CD14-positive monocyte (primary cell): ENCODE results near the gene MRPL40. TPM values are rescaled to one million over a fixed set of nuclear protein-coding genes. Genes with fewer than 3 reads are reported as not detected.
A peak's percentile ranks its signal among the peaks of the same experiment; 100 is the strongest.

ENCODE experiments used
- DNase-seq, 3 donors: peaks; one replicate each; pipeline ENCODE4 v3.0.0-alpha.2; 2011 to 2022
- H2AFZ ChIP-seq: 2 replicates; pipeline ENCODE4 v1.6.0; 2012; ENCODE audit warnings: mild to moderate bottlenecking, low read depth, low read length, inconsistent platforms; ENCODE audit not compliant: insufficient read depth, poor library complexity, severe bottlenecking
- H3K27ac ChIP-seq, 2 donors: 1 replicate in 1 of 2; 2 replicates in 1 of 2; pipeline ENCODE4 v1.5.1; 2012 to 2013; ENCODE audit warnings: low read length in 2 of 2, control low read depth in 1 of 2, inconsistent platforms in 1 of 2, low read depth in 1 of 2, mild to moderate bottlenecking in 1 of 2
- H3K27me3 ChIP-seq, 2 donors: one replicate each; pipeline versions ENCODE4 v1.6.0 to v1.6.1; 2011 to 2013; ENCODE audit warnings: low read length in 2 of 2; ENCODE audit not compliant: control insufficient read depth in 2 of 2, insufficient read depth in 2 of 2
- H3K36me3 ChIP-seq, 2 donors: replicated peaks in 1 of 2; 1 replicate in 1 of 2; 2 replicates in 1 of 2; pipeline versions ENCODE4 v1.5.1 to v1.6.1; 2012 to 2013; ENCODE audit warnings: low read length in 2 of 2, control low read depth in 1 of 2, inconsistent platforms in 1 of 2, mild to moderate bottlenecking in 1 of 2; ENCODE audit not compliant: insufficient read depth in 2 of 2, control insufficient read depth in 1 of 2
- H3K4me1 ChIP-seq, 2 donors: 1 replicate in 1 of 2; 2 replicates in 1 of 2; pipeline versions ENCODE4 v1.5.1 to v1.6.1; 2012 to 2013; ENCODE audit warnings: low read length in 2 of 2, control low read depth in 1 of 2, inconsistent platforms in 1 of 2, mild to moderate bottlenecking in 1 of 2, moderate library complexity in 1 of 2; ENCODE audit not compliant: insufficient read depth in 2 of 2, control insufficient read depth in 1 of 2
- H3K4me2 ChIP-seq: replicated peaks from 2 replicates; pipeline ENCODE3; 2012; ENCODE audit warnings: low read length, moderate library complexity, mild to moderate bottlenecking; ENCODE audit not compliant: poor library complexity, severe bottlenecking; ENCODE audit errors: extremely low read depth
- H3K4me3 ChIP-seq, 3 experiments: fragments of 200-600 bp in 1 of 3; sonication (generic) in 1 of 3; replicated peaks in 1 of 3; 1 replicate in 2 of 3; 2 replicates in 1 of 3; pipeline ENCODE4 v1.5.1; 2011 to 2013; ENCODE audit warnings: low read length in 3 of 3, mild to moderate bottlenecking in 3 of 3, control low read depth in 2 of 3, low read depth in 2 of 3, inconsistent platforms in 1 of 3, moderate library complexity in 1 of 3
- H3K79me2 ChIP-seq: 2 replicates; pipeline ENCODE4 v1.6.0; 2012; ENCODE audit warnings: mild to moderate bottlenecking, control low read depth, inconsistent platforms, low read length, moderate library complexity; ENCODE audit not compliant: insufficient read depth
- H3K9ac ChIP-seq: 2 replicates; pipeline ENCODE4 v1.6.0; 2017; ENCODE audit warnings: low read length, mild to moderate bottlenecking; ENCODE audit not compliant: insufficient read depth, poor library complexity, severe bottlenecking
- H3K9me3 ChIP-seq, 2 donors: replicated peaks in 1 of 2; 1 replicate in 1 of 2; 2 replicates in 1 of 2; pipeline versions ENCODE4 v1.5.1 to v1.6.1; 2012 to 2013; ENCODE audit warnings: low read length in 2 of 2, control low read depth in 1 of 2; ENCODE audit not compliant: control insufficient read depth in 1 of 2, insufficient read depth in 1 of 2
- H4K20me1 ChIP-seq: 2 replicates; pipeline ENCODE4 v1.6.0; 2012; ENCODE audit warnings: mild to moderate bottlenecking, low read length, control low read depth, moderate library complexity; ENCODE audit not compliant: insufficient read depth
- H3K27ac Mint-ChIP-seq, 7 donors: one replicate each; pipeline ENCODE4 v1.8.0; 2020; ENCODE audit warnings: mild to moderate bottlenecking in 7 of 7, mixed read lengths in 7 of 7, moderate library complexity in 6 of 7, inconsistent platforms in 2 of 7
- H3K27me3 Mint-ChIP-seq, 3 donors: one replicate each; pipeline ENCODE4 v1.8.0; 2021 to 2022; ENCODE audit warnings: low read depth in 3 of 3, mild to moderate bottlenecking in 3 of 3, mixed read lengths in 3 of 3, moderate library complexity in 3 of 3, inconsistent platforms in 1 of 3
- H3K36me3 Mint-ChIP-seq, 2 donors: one replicate each; pipeline ENCODE4 v1.8.0; 2020; ENCODE audit warnings: mixed read lengths in 2 of 2, inconsistent platforms in 1 of 2, mild to moderate bottlenecking in 1 of 2
- H3K4me1 Mint-ChIP-seq: one replicate; pipeline ENCODE4 v1.8.0; 2020; ENCODE audit warnings: mild to moderate bottlenecking, mixed read lengths
- H3K4me3 Mint-ChIP-seq, 2 donors: one replicate each; pipeline ENCODE4 v1.8.0; 2020; ENCODE audit warnings: mild to moderate bottlenecking in 2 of 2, mixed read lengths in 2 of 2, moderate library complexity in 1 of 2
- H3K9me3 Mint-ChIP-seq, 7 donors: one replicate each; pipeline ENCODE4 v1.8.0; 2020 to 2022; ENCODE audit warnings: mixed read lengths in 7 of 7, mild to moderate bottlenecking in 6 of 7, moderate library complexity in 6 of 7, inconsistent platforms in 2 of 7
- WGBS: methylation state at CpG from one replicate; pipeline ENCODE4 v1.1.5; 2013; ENCODE audit warnings: missing lambda C conversion rate; ENCODE audit not compliant: insufficient coverage; 5-methylcytosine and 5-hydroxymethylcytosine counted together
- intact Hi-C, 2 donors: fragments of 100-400 bp; cut with micrococcal nuclease; formaldehyde crosslinking; loops; one replicate each; pipeline versions ENCODE4 v1.15.0 to v1.15.1; 2023
- polyA plus RNA-seq, 3 donors: library from polyadenylated mRNA; depleted of rRNA in 1 of 3; unstranded in 2 of 3; stranded (reverse) in 1 of 3; fragments of 300-500 nt in 2 of 3; fragments of >200 nt in 1 of 3; fragmentation: Illumina TruSeq in 2 of 3; gene quantifications; 1 replicate in 2 of 3; 2 replicates in 1 of 3; pipeline ENCODE4 v1.2.3, GENCODE V29; 2012 to 2021
- TF ChIP-seq, protein P1 (sequence below): fragments of 200-600 bp; IDR thresholded peaks from one replicate; pipeline ENCODE4 v1.8.0; 2022; ENCODE audit warnings: antibody characterized with exemption, mild to moderate bottlenecking

Gene MRPL40
- polyA plus RNA-seq, 3 donors: 9.2 to 61.4 (median 48.4) TPM

DNA sequence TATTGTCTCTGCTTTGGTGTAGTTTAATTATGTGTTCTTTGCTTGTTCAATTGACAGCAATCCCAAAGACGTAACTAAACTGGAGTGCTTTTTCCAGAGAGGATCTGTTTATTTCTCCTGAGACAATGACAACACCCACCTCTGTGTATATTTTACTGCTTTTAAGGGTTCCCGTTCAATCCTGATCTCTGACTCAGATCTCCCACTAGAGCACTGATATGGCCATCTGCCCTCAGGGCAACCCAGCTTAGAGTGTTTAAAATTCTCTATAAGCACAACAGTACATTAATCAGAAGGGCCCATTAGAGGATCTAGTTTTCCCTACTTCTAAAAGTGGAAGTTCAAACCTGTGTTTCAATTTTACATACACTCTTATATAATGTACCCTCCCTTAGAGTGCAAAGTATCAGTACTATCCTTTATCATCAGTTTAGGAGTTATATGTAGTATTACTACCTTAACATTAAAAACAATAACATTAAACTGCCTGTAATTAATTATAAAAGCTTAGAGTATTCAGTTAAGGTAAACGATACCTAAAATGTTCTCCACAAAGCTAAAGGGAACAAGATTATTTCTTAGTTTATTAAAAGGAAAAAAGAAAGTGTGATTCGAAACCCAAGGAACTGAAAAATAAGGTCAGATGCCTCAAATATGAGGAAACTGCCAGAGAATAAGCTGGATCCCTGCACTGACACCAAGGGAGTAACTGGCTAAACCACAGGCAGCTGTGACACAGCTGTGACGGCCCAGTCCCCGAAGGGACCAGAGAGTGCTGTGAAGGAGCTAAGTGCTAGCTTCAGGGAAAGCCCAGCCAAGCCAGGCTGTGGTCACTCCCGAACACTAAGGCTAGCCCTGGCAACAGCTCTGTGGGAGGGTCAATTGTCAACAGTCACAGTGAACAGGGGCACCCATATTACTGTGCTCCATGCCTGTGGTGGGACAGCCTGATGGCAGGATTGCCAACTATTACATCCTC, 31.4 kb downstream of the MRPL40 start:
- 98% methylated on average over 4 of the region's 7 CpGs for WGBS
- peaks cover 79 to 94% of the 10 kb centered on the region in 2 donors for H3K36me3 Mint-ChIP-seq
- H3K4me1 Mint-ChIP-seq: no peaks in the 10 kb centered on the region
- H3K27ac Mint-ChIP-seq: no peak overlapping the region
- no peak overlapping the region for H3K27ac ChIP-seq
- H3K27me3 ChIP-seq: no peaks in the 10 kb centered on the region
- DNase-seq: no peak
- H3K27me3 Mint-ChIP-seq: peaks cover 0 to 2% (median 0%) of the 10 kb centered on the region in 3 donors
- no peaks in the 10 kb centered on the region for H3K9me3 ChIP-seq
- H2AFZ ChIP-seq: no peak overlapping the region
- no peak overlapping the region for H3K9ac ChIP-seq
- H3K4me3 Mint-ChIP-seq: no peak overlapping the region
- H3K4me1 ChIP-seq: no peaks in the 10 kb centered on the region
- H3K36me3 ChIP-seq: peaks cover 73 to 99% of the 10 kb centered on the region in 2 donors
- intact Hi-C loops: loop anchor here in 1 of 2 donors (10.0 kb wide), 1 partner anchor 59 kb away; no protein-coding TSS in a partner anchor
- TF ChIP-seq, protein P1, sequence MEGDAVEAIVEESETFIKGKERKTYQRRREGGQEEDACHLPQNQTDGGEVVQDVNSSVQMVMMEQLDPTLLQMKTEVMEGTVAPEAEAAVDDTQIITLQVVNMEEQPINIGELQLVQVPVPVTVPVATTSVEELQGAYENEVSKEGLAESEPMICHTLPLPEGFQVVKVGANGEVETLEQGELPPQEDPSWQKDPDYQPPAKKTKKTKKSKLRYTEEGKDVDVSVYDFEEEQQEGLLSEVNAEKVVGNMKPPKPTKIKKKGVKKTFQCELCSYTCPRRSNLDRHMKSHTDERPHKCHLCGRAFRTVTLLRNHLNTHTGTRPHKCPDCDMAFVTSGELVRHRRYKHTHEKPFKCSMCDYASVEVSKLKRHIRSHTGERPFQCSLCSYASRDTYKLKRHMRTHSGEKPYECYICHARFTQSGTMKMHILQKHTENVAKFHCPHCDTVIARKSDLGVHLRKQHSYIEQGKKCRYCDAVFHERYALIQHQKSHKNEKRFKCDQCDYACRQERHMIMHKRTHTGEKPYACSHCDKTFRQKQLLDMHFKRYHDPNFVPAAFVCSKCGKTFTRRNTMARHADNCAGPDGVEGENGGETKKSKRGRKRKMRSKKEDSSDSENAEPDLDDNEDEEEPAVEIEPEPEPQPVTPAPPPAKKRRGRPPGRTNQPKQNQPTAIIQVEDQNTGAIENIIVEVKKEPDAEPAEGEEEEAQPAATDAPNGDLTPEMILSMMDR: no peak
- peaks cover 2% of the 10 kb centered on the region for H4K20me1 ChIP-seq
- H3K4me3 ChIP-seq: no peak overlapping the region
- no peak overlapping the region for H3K4me2 ChIP-seq
- H3K79me2 ChIP-seq: no peaks in the 10 kb centered on the region
- H3K9me3 Mint-ChIP-seq: no peaks in the 10 kb centered on the region

DNA sequence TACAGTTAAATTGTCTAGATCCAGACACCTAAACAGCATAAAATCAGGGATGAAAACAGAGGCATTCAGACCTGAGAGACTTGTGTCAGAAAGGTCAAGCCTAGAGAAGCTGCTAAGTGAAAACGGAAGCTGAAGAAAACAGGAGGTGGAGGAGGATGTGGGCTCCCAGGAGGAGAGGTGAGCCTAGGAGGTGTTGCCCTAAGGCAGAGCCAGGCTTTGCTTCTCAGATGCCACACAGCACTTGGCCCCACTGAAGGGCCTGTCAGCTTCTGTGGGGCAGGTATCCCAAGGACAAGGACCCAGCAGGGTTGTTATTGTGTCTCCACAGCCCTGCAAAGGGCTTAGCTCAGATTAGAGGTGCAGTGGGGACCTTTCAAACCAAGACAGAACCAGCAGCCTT, 32.2 kb downstream of the MRPL40 start:
- H3K4me1 Mint-ChIP-seq: no peaks in the 10 kb centered on the region
- TF ChIP-seq, protein P1: no peak
- H3K36me3 Mint-ChIP-seq: peaks cover 86 to 96% of the 10 kb centered on the region in 2 donors
- WGBS: 92% methylated on average over 1 of the region's 1 CpG
- H2AFZ ChIP-seq: no peak overlapping the region
- intact Hi-C loops: loop anchor here in 1 of 2 donors (10.0 kb wide), 1 partner anchor 60 kb away; no protein-coding TSS in a partner anchor
- H3K9ac ChIP-seq: no peak overlapping the region
- no peak overlapping the region for H3K4me2 ChIP-seq
- H3K27ac Mint-ChIP-seq: peak overlapping the region in 1 of 7 donors; percentile 6
- peaks cover 76 to 99% of the 10 kb centered on the region in 2 donors for H3K36me3 ChIP-seq
- no peak overlapping the region for H3K4me3 ChIP-seq
- H4K20me1 ChIP-seq: peaks cover 7% of the 10 kb centered on the region
- no peaks in the 10 kb centered on the region for H3K79me2 ChIP-seq
- no peaks in the 10 kb centered on the region for H3K4me1 ChIP-seq
- no peak overlapping the region for H3K4me3 Mint-ChIP-seq
- H3K9me3 Mint-ChIP-seq: no peaks in the 10 kb centered on the region
- H3K27ac ChIP-seq: no peak overlapping the region
- no peaks in the 10 kb centered on the region for H3K27me3 ChIP-seq
- H3K27me3 Mint-ChIP-seq: peaks cover 0 to 6% (median 0%) of the 10 kb centered on the region in 3 donors
- DNase-seq: no peak
- H3K9me3 ChIP-seq: no peaks in the 10 kb centered on the region
